Measurements from ENCODE around the gene KRT1. TPM values are rescaled to one million over a fixed set of nuclear protein-coding genes. Genes with fewer than 3 reads are reported as not detected.

KRT1 gene
- total RNA-seq, 1 donor from 2014 or later, result not detected

GRCh38 chr12:52722680-52723079 lies 42.5 kb upstream of the KRT1 start:
- H3K36me3 ChIP-seq (ENCODE audit: insufficient read depth, low read length), result no peaks in the 10 kb centered on the region
- Mint-ChIP-seq H3K27me3 (ENCODE audit: low read depth, unreplicated experiment) (peaks cover 75% of the 10 kb centered on the region), H3K4me3 (ENCODE audit: unreplicated experiment) (no peak overlapping the region), H3K4me1 (ENCODE audit: low read depth, unreplicated experiment) (no peaks in the 10 kb centered on the region), H3K9me3 (ENCODE audit: unreplicated experiment) (peaks cover 10% of the 10 kb centered on the region), H3K36me3 (ENCODE audit: low read depth, unreplicated experiment) (peaks cover 3% of the 10 kb centered on the region), H3K27ac (ENCODE audit: unreplicated experiment) (no peak overlapping the region)
- H2AFZ ChIP-seq (ENCODE audit: low read depth, low read length), result no peak overlapping the region
- no peak overlapping the region for H3K9ac ChIP-seq (ENCODE audit: low read length)
- H3K4me1 ChIP-seq (ENCODE audit: insufficient read depth, low read length), result no peaks in the 10 kb centered on the region
- FAIRE-seq (no peak), DNase-seq (ENCODE audit: low read depth) (no peak)
- no peak overlapping the region for H3K27ac ChIP-seq (ENCODE audit: low read depth, low read length)
- H3K9me3 ChIP-seq (ENCODE audit: insufficient read depth, low read depth, low read length), result no peaks in the 10 kb centered on the region
- no peaks in the 10 kb centered on the region for H3K79me2 ChIP-seq (ENCODE audit: insufficient read depth, low read length)
- H3K4me2 ChIP-seq (ENCODE audit: low read length), result no peak overlapping the region
- no peaks in the 10 kb centered on the region for H4K20me1 ChIP-seq (ENCODE audit: insufficient read depth, low read length)
- TF ChIP-seq EZH2 (IDR thresholded peaks at IDR 0.05; ENCODE audit: insufficient read depth, low read length) (no peak), CTCF (IDR thresholded peaks at IDR 0.05; ENCODE audit: insufficient read depth, low read depth, low read length) (no peak)
- peaks cover 14% of the 10 kb centered on the region for H3K27me3 ChIP-seq (ENCODE audit: insufficient read depth, low read length)
- H3K4me3 ChIP-seq (ENCODE audit: insufficient read depth, low read depth, low read length), result no peak overlapping the region

- Mint-ChIP-seq H3K27ac (ENCODE audit: unreplicated experiment) (no peak overlapping the region), H3K9me3 (ENCODE audit: unreplicated experiment) (peaks cover 10% of the 10 kb centered on the region), H3K36me3 (ENCODE audit: low read depth, unreplicated experiment) (peaks cover 3% of the 10 kb centered on the region), H3K4me1 (ENCODE audit: low read depth, unreplicated experiment) (no peaks in the 10 kb centered on the region), H3K4me3 (ENCODE audit: unreplicated experiment) (no peak overlapping the region), H3K27me3 (ENCODE audit: low read depth, unreplicated experiment) (peaks cover 78% of the 10 kb centered on the region)
- no peak for FAIRE-seq
- Histone ChIP-seq H3K79me2 (ENCODE audit: insufficient read depth, low read length) (no peaks in the 10 kb centered on the region), H3K4me1 (ENCODE audit: insufficient read depth, low read length) (no peaks in the 10 kb centered on the region), H3K9ac (ENCODE audit: low read length) (no peak overlapping the region), H2AFZ (ENCODE audit: low read depth, low read length) (no peak overlapping the region), H4K20me1 (ENCODE audit: insufficient read depth, low read length) (no peaks in the 10 kb centered on the region), H3K27me3 (ENCODE audit: insufficient read depth, low read length) (peaks cover 13% of the 10 kb centered on the region), H3K4me2 (ENCODE audit: low read length) (no peak overlapping the region), H3K27ac (ENCODE audit: low read depth, low read length) (no peak overlapping the region), H3K9me3 (ENCODE audit: insufficient read depth, low read depth, low read length) (no peaks in the 10 kb centered on the region), H3K36me3 (ENCODE audit: insufficient read depth, low read length) (no peaks in the 10 kb centered on the region), H3K4me3 (ENCODE audit: insufficient read depth, low read depth, low read length) (no peak overlapping the region)
- TF ChIP-seq EZH2 (IDR thresholded peaks at IDR 0.05; ENCODE audit: insufficient read depth, low read length) (no peak), CTCF (IDR thresholded peaks at IDR 0.05; ENCODE audit: insufficient read depth, low read depth, low read length) (no peak)
- DNase-seq (ENCODE audit: low read depth), result no peak
Observed at GRCh38 chr12:52721838-52722470, 41.7 kb upstream of the KRT1 start.

GRCh38 chr12:52720365-52720886 lies 40.2 kb upstream of the KRT1 start:
- Histone ChIP-seq H3K4me1 (ENCODE audit: insufficient read depth, low read length) (no peaks in the 10 kb centered on the region), H2AFZ (ENCODE audit: low read depth, low read length) (no peak overlapping the region), H3K9me3 (ENCODE audit: insufficient read depth, low read depth, low read length) (no peaks in the 10 kb centered on the region), H3K27me3 (ENCODE audit: insufficient read depth, low read length) (peaks cover 18% of the 10 kb centered on the region), H4K20me1 (ENCODE audit: insufficient read depth, low read length) (no peaks in the 10 kb centered on the region), H3K9ac (ENCODE audit: low read length) (no peak overlapping the region), H3K4me2 (ENCODE audit: low read length) (no peak overlapping the region), H3K27ac (ENCODE audit: low read depth, low read length) (no peak overlapping the region), H3K4me3 (ENCODE audit: insufficient read depth, low read depth, low read length) (no peak overlapping the region), H3K79me2 (ENCODE audit: insufficient read depth, low read length) (no peaks in the 10 kb centered on the region), H3K36me3 (ENCODE audit: insufficient read depth, low read length) (no peaks in the 10 kb centered on the region)
- Mint-ChIP-seq H3K27me3 (ENCODE audit: low read depth, unreplicated experiment) (peaks cover 82% of the 10 kb centered on the region), H3K36me3 (ENCODE audit: low read depth, unreplicated experiment) (peaks cover 3% of the 10 kb centered on the region), H3K4me1 (ENCODE audit: low read depth, unreplicated experiment) (no peaks in the 10 kb centered on the region), H3K9me3 (ENCODE audit: unreplicated experiment) (peaks cover 10% of the 10 kb centered on the region), H3K27ac (ENCODE audit: unreplicated experiment) (no peak overlapping the region), H3K4me3 (ENCODE audit: unreplicated experiment) (no peak overlapping the region)
- DNase-seq (ENCODE audit: low read depth), result no peak
- TF ChIP-seq CTCF (IDR thresholded peaks at IDR 0.05; ENCODE audit: insufficient read depth, low read depth, low read length), result no peak
- TF ChIP-seq EZH2 (IDR thresholded peaks at IDR 0.05; ENCODE audit: insufficient read depth, low read length), result no peak
- no peak for FAIRE-seq

Measured in astrocyte (in vitro differentiated cells and primary cell).